HFF-Myc (cell line): Measurements from ENCODE around the gene TAF4.

Source experiments
- DNase-seq: peaks from one replicate; pipeline ENCODE4 v3.0.0-alpha.2; 2011; ENCODE audit warnings: low read depth; ENCODE audit errors: extremely low read depth
- H3K4me3 ChIP-seq: replicated peaks from 2 replicates; pipeline ENCODE4 v1.5.1; 2011; ENCODE audit warnings: low read depth, mild to moderate bottlenecking, control low read depth, low read length
- CTCF ChIP-seq: IDR thresholded peaks from 2 replicates; pipeline ENCODE4 v1.5.1; 2012; ENCODE audit warnings: mild to moderate bottlenecking, low read depth, low read length, control low read depth; ENCODE audit errors: missing control alignments

The TAF4 gene

GRCh38 chr20:61927193-61927825, 138.4 kb downstream of the TAF4 start:
- DNase-seq, result no peak
- H3K4me3 ChIP-seq, result no peak overlapping the region
- TF ChIP-seq CTCF, result no peak

- TF ChIP-seq CTCF, result no peak
- no peak overlapping the region for H3K4me3 ChIP-seq
- DNase-seq, result no peak
Observed at GRCh38 chr20:61926796-61927192, 138.9 kb downstream of the TAF4 start.

- DNase-seq, result no peak
- no peak for TF ChIP-seq CTCF
- H3K4me3 ChIP-seq, result no peak overlapping the region
Observed at GRCh38 chr20:61926253-61926613, 139.4 kb downstream of the TAF4 start.

DNA sequence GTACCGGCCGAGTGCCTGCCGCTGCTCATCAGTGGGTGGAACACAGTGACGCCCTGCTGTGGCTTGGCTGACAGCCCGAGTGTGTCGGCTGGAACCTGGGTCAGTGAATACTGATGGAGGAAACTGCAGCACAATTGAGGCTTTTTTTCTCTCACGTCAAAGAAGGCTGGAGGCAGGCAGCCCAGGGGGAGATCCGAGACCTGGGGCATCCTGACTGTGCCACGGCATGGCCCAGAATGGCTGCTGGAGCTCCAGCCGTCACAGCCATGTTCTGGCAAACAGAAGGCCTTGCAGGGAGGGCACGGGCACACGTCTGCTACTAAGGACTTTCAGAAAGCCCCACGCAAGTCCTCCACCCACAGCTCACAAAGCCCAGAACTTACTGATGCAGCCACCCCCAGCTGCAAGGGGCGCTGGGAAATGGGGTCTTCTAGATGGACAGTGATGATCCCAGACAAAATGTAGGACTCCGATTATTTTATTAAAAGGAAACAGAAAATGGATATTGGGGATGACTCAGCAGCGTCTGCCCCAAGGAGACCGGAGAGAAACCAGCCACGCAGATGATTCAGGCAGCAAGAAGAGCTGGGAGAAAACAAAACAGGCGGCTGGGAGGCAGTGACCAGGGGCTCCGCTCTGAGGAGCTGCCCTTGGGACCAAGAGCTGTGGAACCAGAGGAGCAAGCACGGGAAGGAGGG, 140.0 kb downstream of the TAF4 start:
- DNase-seq, result no peak
- TF ChIP-seq CTCF, result no peak
- no peak overlapping the region for H3K4me3 ChIP-seq

DNA sequence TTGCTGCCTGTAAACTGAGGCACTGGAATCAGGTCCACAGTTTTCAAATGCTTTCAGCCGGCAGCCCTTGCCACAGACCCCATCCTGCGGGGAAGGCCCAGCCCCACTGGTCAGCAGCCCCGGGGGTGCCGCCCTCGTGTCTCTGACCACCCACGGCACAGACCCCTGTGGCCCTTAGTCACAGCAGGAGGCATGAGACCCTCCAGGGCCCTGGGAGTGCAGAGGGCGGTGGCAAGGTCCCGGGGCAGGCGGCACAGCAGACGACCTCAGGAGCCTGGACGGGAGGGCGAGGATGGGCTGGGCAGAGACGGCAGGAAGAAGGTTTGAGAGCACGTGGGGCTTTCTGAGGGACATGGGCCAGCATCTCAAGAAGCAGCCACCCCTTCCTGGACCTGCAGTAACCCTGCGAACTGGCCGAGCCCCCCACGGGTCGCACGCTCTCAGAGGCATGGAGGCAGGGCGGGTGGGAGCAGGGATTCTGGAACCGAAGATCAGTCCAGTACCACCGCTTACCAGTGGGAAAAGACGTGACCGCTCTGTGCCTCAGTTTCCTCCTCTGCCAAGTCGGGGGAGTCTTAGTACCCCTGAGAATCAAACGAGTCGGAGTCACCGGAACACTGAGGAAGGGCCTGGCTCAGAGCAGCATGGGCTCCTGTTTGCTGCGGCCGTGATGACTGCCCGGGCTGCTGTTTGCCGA, 140.7 kb downstream of the TAF4 start:
- no peak overlapping the region for H3K4me3 ChIP-seq
- no peak for TF ChIP-seq CTCF
- no peak for DNase-seq
